ENCODE data around the gene TRIO. TPM values are rescaled to one million over a fixed set of nuclear protein-coding genes. Genes with fewer than 3 reads are reported as not detected.

Gene TRIO
- total RNA-seq, 1 donor, result 211 TPM

- no peak for DNase-seq (ENCODE audit: low read depth)
- no peak for TF ChIP-seq CTCF (IDR thresholded peaks at IDR 0.05; ENCODE audit: insufficient read depth, low read length)
- no peak overlapping the region for H3K4me3 ChIP-seq (ENCODE audit: low read depth, low read length)
Measured at GRCh38 chr5:14243766-14244165, 100.6 kb downstream of the TRIO start.

DNA sequence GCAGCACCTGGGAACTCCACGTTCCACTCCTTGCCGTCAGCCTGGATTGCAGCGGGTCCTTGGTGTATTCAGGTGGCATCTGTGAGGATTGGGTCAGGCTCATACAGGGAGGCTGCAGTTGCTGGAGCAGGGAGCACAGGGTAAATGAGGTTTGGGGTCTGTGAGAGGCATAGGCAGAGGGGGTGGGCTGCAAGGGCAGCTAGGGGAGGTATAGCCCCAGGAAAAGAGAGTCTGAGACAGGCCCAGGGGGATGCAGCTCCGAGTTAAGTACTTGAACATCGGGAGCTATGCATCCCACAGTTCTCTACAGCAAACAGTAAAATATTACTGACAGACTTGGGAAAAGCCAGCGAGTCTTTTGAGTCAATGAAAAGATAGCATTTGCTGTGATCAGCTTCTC lies 101.6 kb downstream of the TRIO start:
- no peak overlapping the region for H3K4me3 ChIP-seq (ENCODE audit: low read depth, low read length)
- no peak for TF ChIP-seq CTCF (IDR thresholded peaks at IDR 0.05; ENCODE audit: insufficient read depth, low read length)
- DNase-seq (ENCODE audit: low read depth), result no peak

DNA sequence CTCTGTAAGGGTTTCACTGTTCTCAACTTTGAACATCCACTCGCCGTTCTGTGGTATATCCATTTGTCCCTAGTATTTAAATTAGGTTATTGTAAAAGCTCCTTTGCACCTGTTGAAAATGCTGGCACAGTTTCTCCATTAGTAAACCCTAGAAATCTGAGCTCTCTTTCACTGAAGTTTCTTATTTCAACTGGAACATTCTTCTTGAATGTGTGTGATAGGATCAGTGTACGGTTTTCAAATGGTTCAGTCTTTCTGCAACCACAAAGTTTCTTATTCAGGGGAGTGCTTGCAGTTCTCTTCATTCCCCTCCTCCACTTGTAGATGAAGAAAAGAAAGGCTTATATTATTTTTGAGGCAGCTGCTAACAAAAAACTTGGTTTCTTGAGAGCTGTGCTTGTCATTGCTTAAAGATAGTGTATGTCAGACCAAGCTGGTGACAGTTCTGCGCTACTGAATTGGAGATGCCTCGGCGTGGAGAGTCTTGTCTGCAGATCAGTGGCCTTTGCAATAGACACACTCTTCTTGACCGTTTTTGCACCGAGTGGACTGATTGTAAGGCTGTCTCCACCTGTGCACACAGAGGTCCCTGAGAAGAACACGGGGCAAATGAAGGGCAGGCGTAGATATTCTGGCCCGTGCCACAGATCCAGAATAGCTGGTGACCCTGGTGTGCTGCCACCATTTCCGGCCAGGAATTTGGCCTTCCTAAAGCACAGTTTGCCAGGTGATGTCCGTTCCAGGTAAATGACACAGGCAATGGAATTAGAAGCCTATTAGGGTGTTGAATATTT lies 102.2 kb downstream of the TRIO start:
- TF ChIP-seq CTCF (IDR thresholded peaks at IDR 0.05; ENCODE audit: insufficient read depth, low read length), result no peak
- DNase-seq (ENCODE audit: low read depth), result no peak
- H3K4me3 ChIP-seq (ENCODE audit: low read depth, low read length), result no peak overlapping the region

- no peak overlapping the region for H3K4me3 ChIP-seq (ENCODE audit: low read depth, low read length)
- no peak for DNase-seq (ENCODE audit: low read depth)
- no peak for TF ChIP-seq CTCF (IDR thresholded peaks at IDR 0.05; ENCODE audit: insufficient read depth, low read length)
Measured at GRCh38 chr5:14246350-14247053, 103.4 kb downstream of the TRIO start.

- no peak overlapping the region for H3K4me3 ChIP-seq (ENCODE audit: low read depth, low read length)
- no peak for TF ChIP-seq CTCF (IDR thresholded peaks at IDR 0.05; ENCODE audit: insufficient read depth, low read length)
- no peak for DNase-seq (ENCODE audit: low read depth)
Measured at GRCh38 chr5:14247054-14247386, 103.9 kb downstream of the TRIO start.

GRCh38 chr5:14249258-14250082 lies 106.3 kb downstream of the TRIO start:
- TF ChIP-seq CTCF (IDR thresholded peaks at IDR 0.05; ENCODE audit: insufficient read depth, low read length), result no peak
- no peak overlapping the region for H3K4me3 ChIP-seq (ENCODE audit: low read depth, low read length)
- no peak for DNase-seq (ENCODE audit: low read depth)
